ENCODE results near the gene TMEM258.

TMEM258 gene

GRCh38 chr11:61792310-61793082 lies at the start of gene TMEM258, which contains the start of gene FEN1:
Gene TMEM258, minus strand, starts transcription at chr11:61792599. Its CDS starts 41 bp downstream, at chr11:61792558.
Gene FEN1, plus strand, starts transcription at chr11:61792911. Its CDS starts 2,451 bp downstream, at chr11:61795362.
- DNase-seq, result peak; percentile 90 to 98 (median 98)

GRCh38 chr11:61841636-61842527 lies 49.5 kb upstream of the TMEM258 start:
- no peak for DNase-seq

GRCh38 chr11:61840371-61840770 lies 48.0 kb upstream of the TMEM258 start:
- no peak for DNase-seq

- DNase-seq, result no peak
Observed at GRCh38 chr11:61839742-61840141, 47.3 kb upstream of the TMEM258 start.

- no peak for DNase-seq
Observed at GRCh38 chr11:61838921-61839320, 46.5 kb upstream of the TMEM258 start.

- DNase-seq, result no peak
Observed at GRCh38 chr11:61838501-61838900, 46.1 kb upstream of the TMEM258 start.

GRCh38 chr11:61837411-61838005 lies 45.1 kb upstream of the TMEM258 start:
- no peak for DNase-seq

- DNase-seq, result no peak
Observed at GRCh38 chr11:61836193-61836592, 43.8 kb upstream of the TMEM258 start.

GRCh38 chr11:61834278-61835048 lies 42.1 kb upstream of the TMEM258 start:
- no peak for DNase-seq

GRCh38 chr11:61833926-61834277 lies 41.5 kb upstream of the TMEM258 start:
- no peak for DNase-seq

- DNase-seq, result no peak
Observed at GRCh38 chr11:61833471-61833870, 41.1 kb upstream of the TMEM258 start.

- no peak for DNase-seq
Observed at GRCh38 chr11:61832754-61833153, 40.4 kb upstream of the TMEM258 start.

- no peak for DNase-seq
Observed at GRCh38 chr11:61832207-61832606, 39.8 kb upstream of the TMEM258 start.

- DNase-seq, result no peak
Observed at GRCh38 chr11:61830237-61831105, 38.1 kb upstream of the TMEM258 start.

- no peak for DNase-seq
Observed at GRCh38 chr11:61829806-61830205, 37.4 kb upstream of the TMEM258 start.

- DNase-seq, result peak; percentile 47 to 79 (median 79)
Observed at GRCh38 chr11:61828629-61829407, 36.4 kb upstream of the TMEM258 start.

GRCh38 chr11:61828379-61828628 lies 35.9 kb upstream of the TMEM258 start:
- no peak for DNase-seq

- peak; percentile 95 to 99 (median 99) for DNase-seq
Observed at GRCh38 chr11:61827571-61828378, 35.4 kb upstream of the TMEM258 start, which contains the start of gene FADS2. Gene FADS2, plus strand, starts transcription at chr11:61828300. Its CDS starts 91 bp downstream, at chr11:61828391.

- peak in 1 of 3 experiments; percentile 74 for DNase-seq
Observed at GRCh38 chr11:61826930-61827570, 34.7 kb upstream of the TMEM258 start.

All from NCI-H1417 (cell line).